ENCODE data around the gene SLC25A31. TPM values are rescaled to one million over a fixed set of nuclear protein-coding genes. Genes with fewer than 3 reads are reported as not detected.

SLC25A31 gene
- total RNA-seq, 4 donors from 2014 or later: 0.40 TPM; not detected in 3

GRCh38 chr4:127759228-127759820, 29.1 kb downstream of the SLC25A31 start:
- no peak overlapping the region for H3K27ac ChIP-seq
- intact Hi-C loops (cut with DNase I): no loop called here
- no peaks in the 10 kb centered on the region for H3K27me3 ChIP-seq
- no peaks in the 10 kb centered on the region for H3K36me3 ChIP-seq
- H3K9me3 ChIP-seq: no peaks in the 10 kb centered on the region
- TF ChIP-seq CTCF (IDR thresholded peaks at IDR 0.05) (no peak), POLR2A (IDR thresholded peaks at IDR 0.05) (no peak)
- WGBS, 2 donors: 82 to 84% methylated on average over 2 of the region's 2 CpGs
- no peak for DNase-seq
- no peaks in the 10 kb centered on the region for H3K4me1 ChIP-seq
- no peak overlapping the region for H3K4me3 ChIP-seq (replicated peaks in 1 of 3)

GRCh38 chr4:127759893-127760292, 29.7 kb downstream of the SLC25A31 start:
- Histone ChIP-seq H3K27ac (no peak overlapping the region), H3K27me3 (no peaks in the 10 kb centered on the region), H3K4me3 (replicated peaks in 1 of 3) (no peak overlapping the region), H3K9me3 (no peaks in the 10 kb centered on the region), H3K36me3 (no peaks in the 10 kb centered on the region), H3K4me1 (no peaks in the 10 kb centered on the region)
- 79 to 80% methylated on average over 3 of the region's 3 CpGs for WGBS, 2 donors
- no peak for DNase-seq
- no peak for TF ChIP-seq POLR2A (IDR thresholded peaks at IDR 0.05)
- intact Hi-C loops (cut with DNase I): no loop called here

DNA sequence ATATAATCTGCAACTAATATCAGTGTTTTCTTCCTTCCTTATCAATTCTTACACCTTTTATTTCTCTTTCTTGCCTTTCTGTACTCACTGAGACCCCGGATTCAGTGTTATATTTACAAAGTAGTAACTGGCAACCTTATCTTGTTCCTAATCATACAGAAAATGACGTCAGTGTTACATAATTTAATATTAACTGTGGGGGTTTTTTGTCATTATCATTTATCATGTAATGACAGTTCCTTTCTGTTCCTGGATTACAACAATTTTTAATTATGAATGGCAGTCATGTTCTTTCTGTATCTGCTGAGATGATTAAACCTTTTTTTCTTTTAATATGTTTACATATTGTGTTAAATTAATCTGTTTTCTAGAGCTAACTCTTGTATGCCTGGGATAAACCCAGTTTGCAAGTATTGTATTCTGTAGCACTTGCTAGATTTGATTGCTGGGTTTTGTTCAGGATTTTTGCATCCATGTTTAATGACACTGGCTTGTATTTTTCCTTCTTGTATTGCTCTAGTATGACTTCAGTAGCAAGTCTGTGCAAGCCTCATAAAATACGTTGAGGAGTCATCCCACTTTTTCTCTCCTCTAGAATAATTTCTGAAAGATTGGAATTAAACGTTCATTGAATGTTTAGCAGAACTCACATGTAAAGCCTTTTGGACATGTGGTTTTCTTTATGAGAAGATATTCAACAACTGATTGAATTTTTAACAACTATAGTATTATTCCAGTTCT, 41.5 kb downstream of the SLC25A31 start:
- no peaks in the 10 kb centered on the region for H3K9me3 ChIP-seq
- TF ChIP-seq CTCF (IDR thresholded peaks at IDR 0.05): no peak
- TF ChIP-seq POLR2A (IDR thresholded peaks at IDR 0.05): no peak
- H3K4me3 ChIP-seq (replicated peaks in 1 of 3): no peak overlapping the region
- no peak for DNase-seq
- intact Hi-C loops (cut with DNase I): no loop called here
- H3K27ac ChIP-seq: no peak overlapping the region
- no peaks in the 10 kb centered on the region for H3K27me3 ChIP-seq
- WGBS, 2 donors: 68 to 75% methylated on average over 4 of the region's 4 CpGs
- H3K36me3 ChIP-seq: no peaks in the 10 kb centered on the region
- H3K4me1 ChIP-seq: no peaks in the 10 kb centered on the region

DNA sequence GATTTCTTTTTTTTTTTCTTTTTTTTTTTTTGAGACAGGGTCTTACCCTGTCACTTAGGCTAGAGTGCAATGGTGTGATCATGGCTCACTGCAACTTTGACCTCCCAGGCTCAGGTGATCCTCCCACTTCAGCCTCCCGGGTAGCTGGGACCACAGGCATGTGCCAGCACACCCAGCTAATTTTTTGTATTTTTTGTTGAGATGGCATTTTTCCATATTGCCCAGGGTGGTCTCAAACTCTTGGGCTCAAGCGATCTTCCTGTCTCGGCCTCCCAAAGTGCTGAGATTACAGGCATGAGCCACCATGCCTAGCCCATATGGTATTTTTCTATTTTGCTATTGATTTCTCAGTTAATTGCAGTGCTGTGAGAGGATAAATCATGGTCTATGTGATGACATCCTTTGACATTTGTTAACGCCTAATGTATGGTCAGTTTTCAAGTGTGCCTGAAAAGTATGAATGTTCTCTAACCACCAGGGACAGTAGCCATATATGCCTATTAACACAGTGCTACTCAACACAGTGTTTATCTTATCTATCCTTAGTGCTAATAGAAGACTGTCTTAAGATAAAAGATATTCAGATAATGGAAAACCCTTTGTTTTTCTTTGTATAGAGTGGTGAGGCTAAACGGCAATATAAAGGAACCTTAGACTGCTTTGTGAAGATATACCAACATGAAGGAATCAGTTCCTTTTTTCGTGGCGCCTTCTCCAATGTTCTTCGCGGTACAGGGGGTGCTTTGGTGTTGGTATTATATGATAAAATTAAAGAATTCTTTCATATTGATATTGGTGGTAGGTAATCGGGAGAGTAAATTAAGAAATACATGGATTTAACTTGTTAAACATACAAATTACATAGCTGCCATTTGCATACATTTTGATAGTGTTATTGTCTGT, 42.8 kb downstream of the SLC25A31 start:
- no peaks in the 10 kb centered on the region for H3K36me3 ChIP-seq
- no peak for DNase-seq
- no peak for TF ChIP-seq CTCF (IDR thresholded peaks at IDR 0.05)
- TF ChIP-seq POLR2A (IDR thresholded peaks at IDR 0.05): no peak
- intact Hi-C loops (cut with DNase I): no loop called here
- WGBS, 2 donors: 89 to 91% methylated on average over 10 of the region's 10 CpGs
- no peaks in the 10 kb centered on the region for H3K27me3 ChIP-seq
- no peaks in the 10 kb centered on the region for H3K4me1 ChIP-seq
- no peak overlapping the region for H3K4me3 ChIP-seq (replicated peaks in 1 of 3)
- no peaks in the 10 kb centered on the region for H3K9me3 ChIP-seq
- H3K27ac ChIP-seq: no peak overlapping the region

- 94 to 97% methylated on average over 4 of the region's 4 CpGs for WGBS, 2 donors
- DNase-seq: no peak
- Histone ChIP-seq H3K27me3 (no peaks in the 10 kb centered on the region), H3K36me3 (no peaks in the 10 kb centered on the region), H3K9me3 (no peaks in the 10 kb centered on the region), H3K4me3 (replicated peaks in 1 of 3) (no peak overlapping the region), H3K4me1 (no peaks in the 10 kb centered on the region), H3K27ac (no peak overlapping the region)
- no peak for TF ChIP-seq POLR2A (IDR thresholded peaks at IDR 0.05)
- TF ChIP-seq CTCF (IDR thresholded peaks at IDR 0.05): no peak
- intact Hi-C loops (cut with DNase I): no loop called here
Measured at GRCh38 chr4:127775843-127776242, 45.6 kb downstream of the SLC25A31 start.

All from thyroid gland (tissue), 4 donors.